ENCODE results near the gene FRMD3.

Gene FRMD3

GRCh38 chr9:83208065-83208850, 329.9 kb downstream of the FRMD3 start:
- Mint-ChIP-seq H3K4me3 (no peak overlapping the region), H3K27ac (no peak overlapping the region), H3K4me1 (ENCODE audit: low read depth) (no peaks in the 10 kb centered on the region), H3K9me3 (peaks cover 5% of the 10 kb centered on the region), H3K27me3 (peaks cover 5% of the 10 kb centered on the region), H3K36me3 (ENCODE audit: low read depth) (no peaks in the 10 kb centered on the region)

- no peak overlapping the region for H3K4me3 Mint-ChIP-seq
- H3K9me3 Mint-ChIP-seq, result peaks cover 5% of the 10 kb centered on the region
- H3K27me3 Mint-ChIP-seq, result peaks cover 5% of the 10 kb centered on the region
- H3K36me3 Mint-ChIP-seq (ENCODE audit: low read depth), result no peaks in the 10 kb centered on the region
- no peak overlapping the region for H3K27ac Mint-ChIP-seq
- H3K4me1 Mint-ChIP-seq (ENCODE audit: low read depth), result no peaks in the 10 kb centered on the region
Measured at GRCh38 chr9:83204047-83204446, 334.2 kb downstream of the FRMD3 start.

- Mint-ChIP-seq H3K9me3 (peaks cover 5% of the 10 kb centered on the region), H3K27me3 (peaks cover 5% of the 10 kb centered on the region), H3K4me1 (ENCODE audit: low read depth) (no peaks in the 10 kb centered on the region), H3K27ac (no peak overlapping the region), H3K36me3 (ENCODE audit: low read depth) (no peaks in the 10 kb centered on the region), H3K4me3 (no peak overlapping the region)
Measured at GRCh38 chr9:83200531-83200930, 337.7 kb downstream of the FRMD3 start.

- H3K4me3 Mint-ChIP-seq, result no peak overlapping the region
- peaks cover 10% of the 10 kb centered on the region for H3K27me3 Mint-ChIP-seq
- no peak overlapping the region for H3K27ac Mint-ChIP-seq
- no peaks in the 10 kb centered on the region for H3K36me3 Mint-ChIP-seq (ENCODE audit: low read depth)
- H3K9me3 Mint-ChIP-seq, result peaks cover 5% of the 10 kb centered on the region
- H3K4me1 Mint-ChIP-seq (ENCODE audit: low read depth), result no peaks in the 10 kb centered on the region
Measured at GRCh38 chr9:83199832-83200231, 338.4 kb downstream of the FRMD3 start.

- Mint-ChIP-seq H3K4me3 (no peak overlapping the region), H3K9me3 (peaks cover 5% of the 10 kb centered on the region), H3K36me3 (ENCODE audit: low read depth) (no peaks in the 10 kb centered on the region), H3K27ac (no peak overlapping the region), H3K27me3 (peaks cover 10% of the 10 kb centered on the region), H3K4me1 (ENCODE audit: low read depth) (no peaks in the 10 kb centered on the region)
Measured at GRCh38 chr9:83199240-83199639, 339.0 kb downstream of the FRMD3 start.

GRCh38 chr9:83198371-83198770, 339.8 kb downstream of the FRMD3 start:
- no peak overlapping the region for H3K27ac Mint-ChIP-seq
- H3K9me3 Mint-ChIP-seq, result no peaks in the 10 kb centered on the region
- H3K4me1 Mint-ChIP-seq (ENCODE audit: low read depth), result no peaks in the 10 kb centered on the region
- no peak overlapping the region for H3K4me3 Mint-ChIP-seq
- peaks cover 10% of the 10 kb centered on the region for H3K27me3 Mint-ChIP-seq
- no peaks in the 10 kb centered on the region for H3K36me3 Mint-ChIP-seq (ENCODE audit: low read depth)

GRCh38 chr9:83197591-83197990, 340.6 kb downstream of the FRMD3 start:
- H3K9me3 Mint-ChIP-seq, result no peaks in the 10 kb centered on the region
- no peaks in the 10 kb centered on the region for H3K36me3 Mint-ChIP-seq (ENCODE audit: low read depth)
- H3K27me3 Mint-ChIP-seq, result peaks cover 10% of the 10 kb centered on the region
- no peak overlapping the region for H3K4me3 Mint-ChIP-seq
- no peak overlapping the region for H3K27ac Mint-ChIP-seq
- H3K4me1 Mint-ChIP-seq (ENCODE audit: low read depth), result no peaks in the 10 kb centered on the region

GRCh38 chr9:83196946-83197345, 341.3 kb downstream of the FRMD3 start:
- H3K4me3 Mint-ChIP-seq, result no peak overlapping the region
- no peaks in the 10 kb centered on the region for H3K4me1 Mint-ChIP-seq (ENCODE audit: low read depth)
- H3K36me3 Mint-ChIP-seq (ENCODE audit: low read depth), result no peaks in the 10 kb centered on the region
- peaks cover 10% of the 10 kb centered on the region for H3K27me3 Mint-ChIP-seq
- no peaks in the 10 kb centered on the region for H3K9me3 Mint-ChIP-seq
- no peak overlapping the region for H3K27ac Mint-ChIP-seq
